Measurements from ENCODE around the gene EPB41. TPM values are rescaled to one million over a fixed set of nuclear protein-coding genes. Genes with fewer than 3 reads are reported as not detected.

Gene EPB41
- total and polyA plus RNA-seq, 12 donors: 6.6 to 49.5 (median 30.3) TPM

DNA sequence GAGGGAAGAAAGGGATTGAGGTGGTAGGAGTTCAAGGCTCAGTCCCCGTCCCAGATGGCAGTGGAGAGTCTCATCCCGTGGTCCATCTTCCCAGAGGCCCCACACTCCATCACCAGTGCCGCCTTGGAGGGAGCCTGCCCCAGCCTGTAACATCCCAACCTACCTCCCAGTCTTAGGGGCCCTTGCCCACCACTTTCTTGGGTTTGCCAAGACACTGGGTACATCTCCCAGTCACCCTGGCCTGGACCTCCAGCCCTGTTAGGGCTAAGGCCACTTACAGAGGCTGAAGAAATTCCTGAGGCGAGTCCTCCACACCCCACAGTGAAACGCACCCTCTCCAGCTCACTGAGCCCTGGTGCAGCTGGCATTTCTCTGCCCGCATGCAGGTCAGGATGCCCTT is 206.0 kb downstream of the EPB41 start:
- H3K27ac ChIP-seq: no peak overlapping the region
- H3K36me3 ChIP-seq (replicated peaks in 1 of 2): no peaks in the 10 kb centered on the region
- H3K27me3 ChIP-seq: peaks cover 12% of the 10 kb centered on the region
- H3K9me3 ChIP-seq (replicated peaks in 1 of 3): no peaks in the 10 kb centered on the region
- WGBS, 4 donors: 94 to 100% (median 96%) methylated on average over 6 of the region's 6 CpGs
- no peak overlapping the region for H3K4me3 ChIP-seq
- DNase-seq: no peak
- no peak for TF ChIP-seq POLR2A (IDR thresholded peaks at IDR 0.05)
- TF ChIP-seq, protein P1, sequence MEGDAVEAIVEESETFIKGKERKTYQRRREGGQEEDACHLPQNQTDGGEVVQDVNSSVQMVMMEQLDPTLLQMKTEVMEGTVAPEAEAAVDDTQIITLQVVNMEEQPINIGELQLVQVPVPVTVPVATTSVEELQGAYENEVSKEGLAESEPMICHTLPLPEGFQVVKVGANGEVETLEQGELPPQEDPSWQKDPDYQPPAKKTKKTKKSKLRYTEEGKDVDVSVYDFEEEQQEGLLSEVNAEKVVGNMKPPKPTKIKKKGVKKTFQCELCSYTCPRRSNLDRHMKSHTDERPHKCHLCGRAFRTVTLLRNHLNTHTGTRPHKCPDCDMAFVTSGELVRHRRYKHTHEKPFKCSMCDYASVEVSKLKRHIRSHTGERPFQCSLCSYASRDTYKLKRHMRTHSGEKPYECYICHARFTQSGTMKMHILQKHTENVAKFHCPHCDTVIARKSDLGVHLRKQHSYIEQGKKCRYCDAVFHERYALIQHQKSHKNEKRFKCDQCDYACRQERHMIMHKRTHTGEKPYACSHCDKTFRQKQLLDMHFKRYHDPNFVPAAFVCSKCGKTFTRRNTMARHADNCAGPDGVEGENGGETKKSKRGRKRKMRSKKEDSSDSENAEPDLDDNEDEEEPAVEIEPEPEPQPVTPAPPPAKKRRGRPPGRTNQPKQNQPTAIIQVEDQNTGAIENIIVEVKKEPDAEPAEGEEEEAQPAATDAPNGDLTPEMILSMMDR (IDR thresholded peaks at IDR 0.05): no peak
- H3K4me1 ChIP-seq (replicated peaks in 1 of 2): peaks cover 22 to 27% of the 10 kb centered on the region in 2 donors
- intact Hi-C loops (cut with DNase I): loop anchor here in 1 of 2 donors (10.0 kb wide), 1 partner anchor 236 kb away; no protein-coding TSS in a partner anchor

DNA sequence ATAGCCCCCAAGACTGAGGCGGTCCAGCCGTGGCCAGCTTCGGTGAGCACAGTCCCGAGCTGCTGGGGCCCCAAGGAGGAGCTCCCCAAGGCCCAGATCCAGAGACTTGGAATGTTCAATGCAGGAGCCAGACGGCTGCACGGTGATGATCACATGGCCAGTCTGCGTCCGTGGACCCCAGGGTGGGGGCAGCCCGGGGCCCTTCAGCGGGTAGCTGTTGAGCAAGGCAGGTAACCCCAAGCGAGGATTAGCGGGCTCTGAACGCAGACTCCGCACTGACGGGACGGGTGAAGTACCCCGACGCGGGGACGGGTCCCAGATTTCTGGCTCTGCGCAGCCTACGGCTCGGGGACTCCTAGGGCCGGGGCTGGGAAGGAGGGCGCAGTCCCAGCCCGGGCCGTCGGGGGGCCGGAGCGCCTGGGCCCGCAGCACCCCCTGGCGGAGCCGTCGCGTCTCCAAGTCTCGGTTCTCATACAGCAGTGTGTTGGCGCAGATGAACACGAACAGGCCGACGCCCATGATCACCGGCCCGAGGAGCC is 206.6 kb downstream of the EPB41 start:
- WGBS, 4 donors: 40 to 63% (median 41%) methylated on average over 27 to 42 of the region's 42 CpGs
- peak overlapping the region in 1 of 5 donors; percentile 96 for H3K27ac ChIP-seq
- peaks cover 22 to 27% of the 10 kb centered on the region in 2 donors for H3K4me1 ChIP-seq (replicated peaks in 1 of 2)
- intact Hi-C loops (cut with DNase I): loop anchor here in 1 of 2 donors (10.0 kb wide), 1 partner anchor 236 kb away; no protein-coding TSS in a partner anchor
- DNase-seq: peak in 3 of 7 donors; percentile 26 to 42 (median 35)
- H3K9me3 ChIP-seq (replicated peaks in 1 of 3): no peaks in the 10 kb centered on the region
- H3K27me3 ChIP-seq: peaks cover 12% of the 10 kb centered on the region
- TF ChIP-seq POLR2A (IDR thresholded peaks at IDR 0.05): no peak
- TF ChIP-seq, protein P1 (IDR thresholded peaks at IDR 0.05): peak; percentile 6 to 64 (median 39)
- H3K36me3 ChIP-seq (replicated peaks in 1 of 2): no peaks in the 10 kb centered on the region
- H3K4me3 ChIP-seq: peak overlapping the region in 1 of 4 donors; percentile 95

DNA sequence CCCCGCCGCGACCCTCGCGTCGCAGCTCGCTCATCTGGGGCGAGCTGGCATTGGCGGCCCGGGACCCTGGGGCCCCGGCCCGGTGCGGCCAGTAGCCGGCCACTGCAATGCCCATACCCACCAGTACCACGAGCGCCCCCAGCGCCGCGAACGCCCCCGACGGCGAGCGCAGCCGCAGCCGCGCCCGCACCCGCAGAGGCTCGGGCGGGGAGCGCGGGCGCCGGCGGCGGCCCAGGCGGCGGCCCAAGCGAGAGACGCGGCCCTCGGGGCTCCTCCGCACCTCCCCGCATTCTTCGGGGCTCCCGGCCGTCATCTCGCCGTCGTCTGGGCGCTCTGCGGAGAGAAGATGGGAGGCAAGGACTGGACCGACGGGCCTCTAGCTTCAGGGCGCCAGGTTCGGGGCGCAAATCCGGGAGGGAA is 207.2 kb downstream of the EPB41 start:
- peak in 1 of 7 donors; percentile 22 for DNase-seq
- H3K27ac ChIP-seq: peak overlapping the region in 2 of 5 donors; percentile 87 to 96
- TF ChIP-seq, protein P1 (IDR thresholded peaks at IDR 0.05): peak in 1 of 6 experiments; percentile 2
- no peak for TF ChIP-seq POLR2A (IDR thresholded peaks at IDR 0.05)
- H3K27me3 ChIP-seq: peaks cover 12% of the 10 kb centered on the region
- no peaks in the 10 kb centered on the region for H3K36me3 ChIP-seq (replicated peaks in 1 of 2)
- H3K4me1 ChIP-seq (replicated peaks in 1 of 2): peaks cover 22 to 27% of the 10 kb centered on the region in 2 donors
- peak overlapping the region in 1 of 4 donors; percentile 95 for H3K4me3 ChIP-seq
- intact Hi-C loops (cut with DNase I): loop anchor here in 1 of 2 donors (10.0 kb wide), 1 partner anchor 237 kb away; no protein-coding TSS in a partner anchor
- 0 to 10% (median 4%) methylated on average over 2 to 58 of the region's 59 CpGs for WGBS, 4 donors
- H3K9me3 ChIP-seq (replicated peaks in 1 of 3): no peaks in the 10 kb centered on the region

DNA sequence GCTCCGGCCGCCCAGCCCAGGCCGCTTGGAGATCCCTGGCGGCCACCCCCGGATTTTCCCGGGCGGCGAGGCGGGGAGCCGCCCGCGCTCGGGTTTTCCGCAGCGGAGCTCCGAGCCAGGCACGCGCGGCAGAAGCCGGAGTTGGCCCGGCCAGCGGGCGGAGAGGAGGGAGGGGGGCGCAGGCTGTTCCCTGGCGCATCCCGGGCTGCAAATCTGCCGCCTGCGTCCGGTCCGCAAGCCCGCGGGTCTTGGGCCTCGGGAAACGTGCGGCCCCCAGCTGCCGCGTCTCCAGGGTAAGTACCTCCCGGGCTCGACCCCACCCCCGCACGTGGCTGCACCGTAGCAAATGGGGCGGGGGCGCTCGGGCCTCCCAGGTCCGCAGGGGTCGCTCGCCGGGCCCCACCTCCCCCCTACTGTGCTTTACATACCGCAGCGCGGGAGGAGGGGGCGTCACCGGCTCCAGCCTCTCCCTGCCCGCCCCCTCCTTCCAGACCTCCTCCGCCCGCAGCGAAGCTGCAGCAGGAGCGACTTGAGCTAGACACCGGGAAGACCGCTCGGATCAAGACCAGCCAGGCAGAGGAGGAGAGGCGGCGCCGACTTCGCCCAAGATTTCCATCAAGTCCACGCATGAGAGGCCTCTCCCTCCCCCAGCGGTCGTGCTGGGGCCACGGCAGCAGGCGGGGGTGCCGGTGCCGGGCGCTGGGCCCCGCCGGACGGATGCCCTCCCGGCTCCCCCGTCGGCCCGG is 207.7 kb downstream of the EPB41 start:
- intact Hi-C loops (cut with DNase I): loop anchor here in 1 of 2 donors (10.0 kb wide), 1 partner anchor 237 kb away; no protein-coding TSS in a partner anchor
- Histone ChIP-seq H3K27ac (peak overlapping the region in 4 of 5 donors; percentile 27 to 96 (median 73)), H3K27me3 (peaks cover 12% of the 10 kb centered on the region), H3K36me3 (replicated peaks in 1 of 2) (no peaks in the 10 kb centered on the region), H3K4me1 (replicated peaks in 1 of 2) (peaks cover 22 to 27% of the 10 kb centered on the region in 2 donors), H3K9me3 (replicated peaks in 1 of 3) (no peaks in the 10 kb centered on the region), H3K4me3 (peak overlapping the region in 1 of 4 donors; percentile 95)
- TF ChIP-seq POLR2A (IDR thresholded peaks at IDR 0.05): no peak
- TF ChIP-seq, protein P1 (IDR thresholded peaks at IDR 0.05): no peak
- WGBS, 4 donors: 0 to 2% (median 2%) methylated on average over 6 to 80 of the region's 81 CpGs; no CpG with 5 or more reads in 1 of the 4 donors
- peak in 3 of 7 donors; percentile 25 to 34 (median 33) for DNase-seq
